ENCODE data around the gene HOXB3. TPM values are rescaled to one million over a fixed set of nuclear protein-coding genes. Genes with fewer than 3 reads are reported as not detected.

HOXB3 gene
- total and polyA plus RNA-seq, 8 donors: 10.4 to 114 (median 89.4) TPM

DNA sequence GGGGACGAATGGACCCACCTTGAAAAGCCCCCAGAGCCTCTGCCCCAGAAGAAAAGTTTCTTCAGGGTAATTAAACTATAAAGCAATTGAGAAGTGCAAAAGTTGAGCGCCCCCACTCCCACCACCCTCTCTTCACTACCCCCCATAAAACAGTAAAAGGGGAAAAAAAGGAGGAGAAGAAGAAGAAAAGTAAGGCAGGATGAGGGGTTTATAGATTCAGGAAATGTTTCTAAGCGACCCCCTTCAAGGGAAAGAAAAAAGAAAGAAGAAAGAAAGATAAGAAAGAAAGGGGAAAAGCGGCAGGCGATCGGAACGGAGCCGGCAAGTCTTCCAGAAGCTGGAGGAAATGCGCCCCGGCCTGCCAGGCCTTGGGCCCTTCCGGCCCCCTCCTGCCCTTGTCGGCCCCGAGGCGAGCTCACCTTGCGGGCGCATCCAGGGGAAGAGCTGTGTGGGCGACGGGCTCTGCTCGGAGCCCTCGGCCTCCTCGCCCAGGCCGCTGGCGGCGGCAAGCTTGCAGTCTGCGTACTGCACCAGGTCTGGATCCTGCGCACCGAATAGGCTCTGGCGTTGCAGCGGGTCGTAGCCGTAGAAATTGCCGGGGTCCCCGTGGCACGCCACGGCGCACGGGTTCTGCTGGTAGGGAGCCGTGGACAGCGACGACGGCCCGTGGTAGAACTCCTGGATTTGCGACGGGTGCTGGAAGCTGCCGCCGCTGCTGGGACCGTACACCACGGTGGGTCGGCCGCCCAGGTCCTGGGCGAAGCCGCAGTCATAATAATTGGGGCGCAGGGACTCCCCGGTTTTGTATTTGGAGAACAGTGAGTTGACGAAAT lies 24.0 kb upstream of the HOXB3 start:
- DNase-seq: no peak
- no peak overlapping the region for H3K27ac ChIP-seq
- ATAC-seq: no peak
- H3K36me3 ChIP-seq: no peaks in the 10 kb centered on the region
- no peaks in the 10 kb centered on the region for H3K9me3 ChIP-seq
- H3K4me1 ChIP-seq: peaks cover 0 to 61% of the 10 kb centered on the region in 2 donors
- intact Hi-C loops (cut with DNase I): no loop called here
- TF ChIP-seq, protein P1, sequence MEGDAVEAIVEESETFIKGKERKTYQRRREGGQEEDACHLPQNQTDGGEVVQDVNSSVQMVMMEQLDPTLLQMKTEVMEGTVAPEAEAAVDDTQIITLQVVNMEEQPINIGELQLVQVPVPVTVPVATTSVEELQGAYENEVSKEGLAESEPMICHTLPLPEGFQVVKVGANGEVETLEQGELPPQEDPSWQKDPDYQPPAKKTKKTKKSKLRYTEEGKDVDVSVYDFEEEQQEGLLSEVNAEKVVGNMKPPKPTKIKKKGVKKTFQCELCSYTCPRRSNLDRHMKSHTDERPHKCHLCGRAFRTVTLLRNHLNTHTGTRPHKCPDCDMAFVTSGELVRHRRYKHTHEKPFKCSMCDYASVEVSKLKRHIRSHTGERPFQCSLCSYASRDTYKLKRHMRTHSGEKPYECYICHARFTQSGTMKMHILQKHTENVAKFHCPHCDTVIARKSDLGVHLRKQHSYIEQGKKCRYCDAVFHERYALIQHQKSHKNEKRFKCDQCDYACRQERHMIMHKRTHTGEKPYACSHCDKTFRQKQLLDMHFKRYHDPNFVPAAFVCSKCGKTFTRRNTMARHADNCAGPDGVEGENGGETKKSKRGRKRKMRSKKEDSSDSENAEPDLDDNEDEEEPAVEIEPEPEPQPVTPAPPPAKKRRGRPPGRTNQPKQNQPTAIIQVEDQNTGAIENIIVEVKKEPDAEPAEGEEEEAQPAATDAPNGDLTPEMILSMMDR (IDR thresholded peaks at IDR 0.05): no peak
- H3K4me3 ChIP-seq: no peak overlapping the region
- peaks cover 88 to 100% of the 10 kb centered on the region in 2 donors for H3K27me3 ChIP-seq

DNA sequence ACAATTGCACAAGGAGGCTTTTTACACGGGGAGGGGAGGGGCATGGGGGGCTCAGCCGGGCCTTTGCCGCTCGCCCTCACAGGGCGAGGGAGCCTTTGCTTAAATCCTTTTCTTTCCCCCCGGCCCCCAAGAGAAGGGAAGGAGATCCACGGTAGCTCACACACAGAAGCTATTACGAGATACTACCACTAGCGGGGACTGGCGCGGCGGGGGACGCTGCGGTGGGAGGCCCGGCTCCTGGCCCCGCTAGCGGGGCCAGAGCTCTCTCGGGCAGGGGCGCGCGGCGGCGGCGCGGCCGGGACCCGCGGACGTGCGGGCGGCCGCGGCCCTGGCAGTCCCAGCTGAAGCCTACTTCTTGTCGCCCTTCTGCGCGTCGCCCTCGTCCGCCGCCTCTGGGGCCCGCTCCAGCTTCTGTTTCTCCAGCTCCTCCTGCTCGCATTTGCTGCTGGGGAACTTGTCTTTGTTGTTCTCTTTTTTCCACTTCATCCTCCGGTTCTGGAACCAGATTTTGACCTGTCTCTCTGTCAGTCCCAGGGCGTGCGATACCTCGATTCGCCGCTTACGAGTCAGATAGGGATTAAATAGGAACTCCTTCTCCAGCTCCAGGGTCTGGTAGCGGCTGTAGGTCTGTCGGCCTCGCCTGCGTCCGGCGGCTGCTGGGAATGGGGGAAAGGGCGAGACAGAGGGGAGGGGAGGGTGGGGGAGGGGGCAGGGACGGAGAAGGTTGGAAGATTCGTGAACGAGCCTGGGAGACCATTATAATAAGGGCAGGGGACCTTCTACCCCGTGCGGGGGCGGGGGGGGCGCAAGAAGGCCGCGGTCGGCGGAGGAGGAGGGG lies 23.0 kb upstream of the HOXB3 start:
- no peak overlapping the region for H3K27ac ChIP-seq
- H3K4me1 ChIP-seq: peaks cover 0 to 52% of the 10 kb centered on the region in 2 donors
- peak overlapping the region in 1 of 2 donors; percentile 48 for H3K4me3 ChIP-seq
- TF ChIP-seq, protein P1 (IDR thresholded peaks at IDR 0.05): peak; percentile 21 to 23
- DNase-seq: no peak
- peaks cover 85 to 100% of the 10 kb centered on the region in 2 donors for H3K27me3 ChIP-seq
- ATAC-seq: peak; percentile 28
- intact Hi-C loops (cut with DNase I): no loop called here
- no peaks in the 10 kb centered on the region for H3K36me3 ChIP-seq
- H3K9me3 ChIP-seq: no peaks in the 10 kb centered on the region

DNA sequence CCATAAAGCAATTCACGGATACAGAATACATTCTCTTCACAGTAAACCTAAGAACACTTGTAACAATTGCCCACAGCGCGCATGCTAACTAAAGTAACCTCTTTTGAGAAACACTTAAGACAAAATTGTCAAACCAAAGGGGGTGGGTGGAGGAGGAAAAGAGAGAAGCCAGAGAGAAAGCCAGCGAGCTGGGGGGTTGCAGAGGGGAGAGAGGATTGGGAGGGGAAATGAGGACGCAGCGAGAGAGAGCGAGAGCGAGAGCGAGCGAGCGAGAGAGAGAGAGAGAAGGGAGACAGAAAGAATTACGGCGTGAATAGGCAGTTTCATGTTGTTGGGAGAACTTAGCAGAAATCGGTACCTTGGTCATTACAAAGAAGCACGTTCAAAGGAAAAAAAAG lies 22.4 kb upstream of the HOXB3 start:
- Histone ChIP-seq H3K4me1 (peaks cover 0 to 49% of the 10 kb centered on the region in 2 donors), H3K36me3 (no peaks in the 10 kb centered on the region), H3K27me3 (peaks cover 85 to 100% of the 10 kb centered on the region in 2 donors), H3K4me3 (peak overlapping the region in 1 of 2 donors; percentile 48), H3K27ac (no peak overlapping the region), H3K9me3 (no peaks in the 10 kb centered on the region)
- ATAC-seq (no peak), DNase-seq (no peak)
- TF ChIP-seq, protein P1 (IDR thresholded peaks at IDR 0.05): no peak
- intact Hi-C loops (cut with DNase I): no loop called here

DNA sequence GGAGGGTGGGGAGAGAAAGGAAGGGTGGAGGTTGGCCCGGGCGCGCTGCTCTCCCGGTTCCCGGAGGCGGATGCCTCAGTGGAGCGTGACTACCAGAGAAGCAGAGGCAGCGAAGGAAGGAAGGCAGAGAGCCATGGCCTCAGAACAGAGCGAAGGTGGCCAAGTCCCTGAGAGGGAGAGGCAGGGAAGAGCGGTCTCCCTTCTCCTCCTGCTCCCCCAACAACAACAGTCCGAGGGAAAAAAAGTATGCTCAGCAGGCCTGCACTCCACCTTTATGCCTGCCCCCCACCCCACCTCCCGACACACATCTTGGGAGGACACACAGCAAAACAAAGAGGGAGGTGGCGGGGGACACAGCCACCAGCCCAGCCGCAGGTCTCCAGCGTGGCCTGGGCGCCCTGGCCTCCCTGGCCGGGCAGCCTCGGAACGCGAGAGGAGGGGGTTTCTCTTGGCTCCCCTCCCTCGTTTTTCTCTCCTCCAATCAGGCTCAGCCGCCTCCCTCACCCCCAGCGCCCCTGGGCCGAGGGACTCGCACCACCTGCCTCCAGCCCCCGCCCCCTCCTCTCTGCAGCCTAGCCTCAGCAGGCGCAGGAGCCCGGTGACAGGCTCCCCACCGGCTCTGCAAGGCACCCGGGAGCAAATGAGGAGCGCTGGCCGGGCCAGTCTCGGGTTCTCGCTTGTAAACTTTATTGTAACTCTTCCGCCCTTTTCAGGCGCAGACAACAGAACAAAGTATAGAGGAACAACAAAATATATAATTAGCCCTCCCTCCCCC lies 21.8 kb upstream of the HOXB3 start:
- intact Hi-C loops (cut with DNase I): no loop called here
- TF ChIP-seq, protein P1 (IDR thresholded peaks at IDR 0.05): no peak
- Histone ChIP-seq H3K4me3 (peak overlapping the region; percentile 41 to 48), H3K4me1 (peaks cover 0 to 49% of the 10 kb centered on the region in 2 donors), H3K27me3 (peaks cover 86 to 100% of the 10 kb centered on the region in 2 donors), H3K9me3 (no peaks in the 10 kb centered on the region), H3K36me3 (no peaks in the 10 kb centered on the region), H3K27ac (peak overlapping the region in 1 of 2 donors; percentile 71)
- DNase-seq: no peak
- peak; percentile 5 for ATAC-seq
